Heart right ventricle (tissue), 16 donors: ENCODE results near the gene SLFN13. TPM values are rescaled to one million over a fixed set of nuclear protein-coding genes. Genes with fewer than 3 reads are reported as not detected.

Experiments used
- ATAC-seq, 8 donors: fragments of 200-7000 bp; cut with Tn5 transposase; one replicate each; pipeline ENCODE4 v1.9.1; 2020; ENCODE audit warnings: mild to moderate bottlenecking in 8 of 8, moderate library complexity in 8 of 8, moderate number of reproducible peaks in 1 of 8
- DNase-seq, 2 donors: peaks; one replicate each; pipeline ENCODE4 v3.0.0-alpha.2; 2020
- H3K27ac ChIP-seq, 10 donors: fragments of 200-600 bp; sonication (generic) in 2 of 10; one replicate each; pipeline versions ENCODE4 v1.5.0 to v1.8.0; 2020 to 2022; ENCODE audit warnings: mild to moderate bottlenecking in 3 of 10
- H3K27me3 ChIP-seq, 7 donors: fragments of 200-600 bp; one replicate each; pipeline ENCODE4 v1.8.0; 2021 to 2022; ENCODE audit warnings: mild to moderate bottlenecking in 2 of 7
- H3K36me3 ChIP-seq, 9 donors: fragments of 200-600 bp; sonication (generic) in 1 of 9; one replicate each; pipeline versions ENCODE4 v1.5.0 to v1.8.0; 2020 to 2022; ENCODE audit warnings: mild to moderate bottlenecking in 2 of 9
- H3K4me1 ChIP-seq, 9 donors: fragments of 200-600 bp; sonication (generic) in 1 of 9; one replicate each; pipeline versions ENCODE4 v1.5.0 to v1.8.0; 2020 to 2022; ENCODE audit warnings: mild to moderate bottlenecking in 4 of 9
- H3K4me3 ChIP-seq, 10 donors: fragments of 200-600 bp; sonication (generic) in 2 of 10; one replicate each; pipeline versions ENCODE4 v1.5.0 to v1.8.0; 2020 to 2022; ENCODE audit warnings: mild to moderate bottlenecking in 7 of 10, moderate library complexity in 2 of 10
- H3K9me3 ChIP-seq, 11 donors: fragments of 200-600 bp in 10 of 11; sonication (generic) in 2 of 11; one replicate each; pipeline versions ENCODE4 v1.5.0 to v1.8.0; 2013 to 2022; ENCODE audit warnings: mild to moderate bottlenecking in 2 of 11, control low read depth in 1 of 11, moderate library complexity in 1 of 11
- CTCF ChIP-seq, 9 donors: fragments of 200-600 bp; sonication (generic) in 2 of 9; IDR thresholded peaks; one replicate each; pipeline versions ENCODE4 v1.5.0 to v1.8.0; 2021 to 2022; ENCODE audit warnings: antibody characterized with exemption in 9 of 9, mild to moderate bottlenecking in 5 of 9, moderate library complexity in 1 of 9
- WGBS, 2 donors: extraction: QIAGEN DNeasy Blood & Tissue Kit; methylation state at CpG; one replicate each; pipeline ENCODE4 v1.1.7; 2013; ENCODE audit warnings: inconsistent platforms in 1 of 2; 5-methylcytosine and 5-hydroxymethylcytosine counted together
- intact Hi-C, 10 donors: fragments of 100-400 bp; cut with DNase I; formaldehyde crosslinking; loops; one replicate each; pipeline versions ENCODE4 v1.11.1 to v1.14.2; 2022
- long read RNA-seq, 3 donors: library from polyadenylated mRNA; unstranded; transcript quantifications; one replicate each; pipeline ENCODE4 v2.0.0, GENCODE V29; 2020 to 2021
- polyA plus RNA-seq, 2 donors: library from polyadenylated mRNA; stranded (reverse); fragments of 200-250 nt; gene quantifications; one replicate each; pipeline ENCODE4 v1.2.3, GENCODE V29; 2013
- total RNA-seq, 10 donors: library from RNA; stranded (reverse); fragmentation: NEBNext Ultra II Directional in 3 of 10; extraction: Animal tissue kit (Norgen Biotek cat#: 25700) in 3 of 10; gene quantifications; one replicate each; pipeline versions ENCODE4 v1.2.1 to v1.2.4, GENCODE V29; 2021 to 2023
- donor health status: Arrhythmogenic right ventricular cardiomyopathy.
- donor health status: ischemic (EF 13 %, LVEDD 7.1; RV severe dilation, severe dysfunction).
- donor health status: healthy with polysubstance abuse.
- donor health status: DM: no; HTN: yes; CAD: no.
- donor health status: DM: no; HTN: no; CAD: no.
- donor health status: ischemic (EF 25% LVEDD 6.9; RV normal size, moderate dysfunction).
- donor health status: ischemic (EF 25% LVEDD 5.7; RV mildly dilated, moderate dysfunction).
- donor health status: healthy.
- donor health status: DM: yes; HTN: yes; CAD: no.
- donor health status: Ischemic cardiomyopathy.
- donor health status: ischemic (EF 35%, LVEDD 5.7; RV mildly dilated, moderate dysfunction).
- donor health status: nonischemic (EF 11% LVEDD 7.7; RV severe dilation, severe dysfunction).
- donor health status: DM: yes; HTN: yes; CAD: no.
- donor health status: PGD.
- donor health status: ischemic (EF 29% LVEDD 5.4; RV normal size, mild dysfunction).
- donor health status: nonischemic (EF 23%, LVEDD 6.1; RV moderate dilation, normal function).

The SLFN13 gene
- total RNA-seq = 10 to 100 TPM in 1 of 10 donors, 1 to 10 TPM in 9; 1.8 to 10.7 (median 4.4) TPM
- 1 to 10 TPM in 1 of 2 donors, under 1 TPM in 1; 0.51 to 1.5 TPM for polyA plus RNA-seq
- long read RNA-seq, donor 1 = 0 reads
- long read RNA-seq, donor 2 = 0 reads
- long read RNA-seq, donor 3, partial matches to known transcripts = 0 of 1 reads
- long read RNA-seq, donor 3, other reads (novel, unspliced or antisense) = 1 of 1 reads

- no peak for TF ChIP-seq CTCF (IDR thresholded peaks at IDR 0.05)
- WGBS, 2 donors = 2 to 4% methylated on average over 44 of the region's 44 CpGs
- peak within 1 kb of the TSS; percentile 38 to 66 (median 61) for H3K4me3 ChIP-seq
- intact Hi-C loops = loop anchor here in 1 of 10 donors (5.0 kb wide), 1 partner anchor 84 kb away; no protein-coding TSS in a partner anchor
- peaks cover 0 to 5% (median 0%) of the 10 kb centered on the region in 11 donors for H3K9me3 ChIP-seq
- no peaks in the 10 kb centered on the region for H3K36me3 ChIP-seq
- peak within 1 kb of the TSS in 9 of 10 donors; percentile 39 to 84 (median 77) for H3K27ac ChIP-seq
- DNase-seq = peak; percentile 81 to 88
- ATAC-seq = peak; percentile 89 to 95 (median 93)
- peaks cover 0 to 24% (median 13%) of the 10 kb centered on the region in 9 donors for H3K4me1 ChIP-seq
- H3K27me3 ChIP-seq = peaks cover 0 to 61% (median 21%) of the 10 kb centered on the region in 7 donors
Observed at GRCh38 chr17:35448214-35448898, at the start of gene SLFN13. Gene SLFN13 (minus strand): TSS chr17:35448766. CDS start chr17:35445680, 3,086 bp downstream.

- intact Hi-C loops = loop anchor here in 2 of 10 donors (5.0 to 10.0 kb wide), 2 partner anchors 58 to 194 kb away; no protein-coding TSS in a partner anchor
- DNase-seq (no peak), ATAC-seq (no peak)
- WGBS, 2 donors = 16 to 25% methylated on average over 30 of the region's 30 CpGs
- Histone ChIP-seq H3K9me3 (no peaks in the 10 kb centered on the region), H3K4me3 (peak overlapping the region in 4 of 10 donors; percentile 14 to 25 (median 20)), H3K27me3 (peaks cover 11 to 99% (median 94%) of the 10 kb centered on the region in 7 donors), H3K27ac (no peak overlapping the region), H3K4me1 (peaks cover 0 to 21% (median 7%) of the 10 kb centered on the region in 9 donors), H3K36me3 (no peaks in the 10 kb centered on the region)
- TF ChIP-seq CTCF (IDR thresholded peaks at IDR 0.05) = no peak
Observed at GRCh38 chr17:35496451-35497290, 48.1 kb upstream of the SLFN13 start.

- DNase-seq (no peak), ATAC-seq (no peak)
- Histone ChIP-seq H3K36me3 (no peaks in the 10 kb centered on the region), H3K27ac (no peak overlapping the region), H3K27me3 (peaks cover 8 to 100% (median 99%) of the 10 kb centered on the region in 7 donors), H3K4me1 (peaks cover 0 to 38% (median 7%) of the 10 kb centered on the region in 9 donors), H3K4me3 (no peak overlapping the region), H3K9me3 (no peaks in the 10 kb centered on the region)
- 16 to 23% methylated on average over 2 of the region's 2 CpGs for WGBS, 2 donors
- intact Hi-C loops = loop anchor here in 1 of 10 donors (10.0 kb wide), 1 partner anchor 62 kb away; no protein-coding TSS in a partner anchor
- no peak for TF ChIP-seq CTCF (IDR thresholded peaks at IDR 0.05)
Observed at GRCh38 chr17:35493040-35493439, 44.5 kb upstream of the SLFN13 start.

GRCh38 chr17:35491417-35491816 is 42.9 kb upstream of the SLFN13 start:
- H3K27ac ChIP-seq = no peak overlapping the region
- no peak for TF ChIP-seq CTCF (IDR thresholded peaks at IDR 0.05)
- intact Hi-C loops = loop anchor here in 1 of 10 donors (1.0 to 10.0 kb wide), 2 partner anchors 35 to 63 kb away; no protein-coding TSS in a partner anchor
- 12 to 24% methylated on average over 3 of the region's 3 CpGs for WGBS, 2 donors
- peaks cover 0 to 35% (median 15%) of the 10 kb centered on the region in 9 donors for H3K4me1 ChIP-seq
- no peaks in the 10 kb centered on the region for H3K9me3 ChIP-seq
- H3K27me3 ChIP-seq = peaks cover 9 to 98% (median 96%) of the 10 kb centered on the region in 7 donors
- H3K4me3 ChIP-seq = no peak overlapping the region
- DNase-seq (no peak), ATAC-seq (no peak)
- H3K36me3 ChIP-seq = no peaks in the 10 kb centered on the region
